Bone marrow (tissue), 2 donors: ENCODE results near the gene GPR158.

Source experiments
- DNase-seq, 2 donors: peaks; one replicate each; lab custom pipeline; 2025; lab: John Stamatoyannopoulos, UW

Gene GPR158

GRCh38 chr10:25582961-25583360 lies 408.2 kb downstream of the GPR158 start:
- DNase-seq = no peak

- DNase-seq = no peak
Measured at GRCh38 chr10:25600651-25601050, 425.9 kb downstream of the GPR158 start.

GRCh38 chr10:25604591-25604990 lies 429.8 kb downstream of the GPR158 start:
- no peak for DNase-seq

GRCh38 chr10:25614652-25615051 lies 439.9 kb downstream of the GPR158 start:
- no peak for DNase-seq

DNA sequence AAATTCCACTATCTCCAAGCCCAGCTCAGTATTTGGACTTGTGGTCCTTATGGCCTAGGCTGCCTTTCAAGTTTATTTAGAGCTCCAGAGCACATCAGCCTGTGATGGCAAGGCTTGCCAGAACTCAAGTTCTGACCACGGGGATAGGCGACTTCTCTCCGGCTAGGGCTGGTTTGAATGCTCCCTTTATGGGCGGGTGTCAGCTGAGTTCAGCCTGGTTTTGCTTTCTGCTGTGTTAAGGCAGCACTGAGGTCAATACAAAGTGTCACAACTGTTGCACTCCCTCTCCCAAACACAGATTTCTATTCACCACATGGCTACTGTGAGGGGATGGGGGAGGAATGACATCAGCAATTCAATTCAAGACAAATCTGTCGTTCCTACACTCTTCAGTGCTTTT lies 441.1 kb downstream of the GPR158 start:
- no peak for DNase-seq

- DNase-seq = no peak
Measured at GRCh38 chr10:25616903-25617592, 442.2 kb downstream of the GPR158 start.

DNA sequence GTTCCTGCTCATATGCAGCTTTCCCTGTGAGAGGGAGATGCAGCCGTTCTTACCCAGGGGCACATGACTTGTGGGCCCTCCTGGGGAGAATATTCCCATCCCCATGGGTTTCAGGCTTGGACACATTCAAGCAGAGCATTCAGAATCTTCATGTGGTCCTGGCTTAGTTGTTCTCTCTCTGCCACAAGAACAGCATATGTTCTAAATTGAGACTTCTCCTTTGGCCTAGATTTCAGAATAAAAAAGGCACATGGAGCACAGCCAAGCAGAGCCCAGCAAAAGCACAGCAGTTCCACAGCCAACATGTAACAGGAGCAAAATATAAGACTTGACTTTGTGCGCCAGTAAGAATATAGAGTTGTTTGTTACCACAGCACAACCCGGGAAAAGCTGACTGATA lies 452.8 kb downstream of the GPR158 start:
- DNase-seq = no peak

DNA sequence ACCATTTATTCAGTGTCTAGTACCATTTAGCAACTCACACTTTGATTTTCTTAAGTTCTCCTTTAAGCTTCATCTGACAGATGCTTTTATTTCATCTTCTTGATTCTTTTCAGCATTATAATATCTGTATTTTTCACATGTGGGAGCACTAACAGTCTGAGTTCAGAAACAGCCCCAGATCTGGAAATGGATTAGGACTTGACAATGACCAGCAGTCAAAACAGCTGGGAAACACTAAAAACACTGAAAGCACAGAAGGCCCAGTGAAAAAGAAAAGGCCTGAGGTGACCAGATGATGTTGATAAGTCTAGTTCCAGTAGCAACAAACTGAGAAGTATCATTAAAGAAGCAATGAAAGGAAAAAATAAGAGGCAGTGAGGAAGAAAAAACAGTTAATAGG lies 454.5 kb downstream of the GPR158 start:
- no peak for DNase-seq

GRCh38 chr10:25631471-25631870 lies 456.7 kb downstream of the GPR158 start:
- no peak for DNase-seq

GRCh38 chr10:25632802-25633201 lies 458.0 kb downstream of the GPR158 start:
- no peak for DNase-seq

- DNase-seq = no peak
Measured at GRCh38 chr10:25633542-25633941, 458.7 kb downstream of the GPR158 start.

GRCh38 chr10:25639646-25640045 lies 464.8 kb downstream of the GPR158 start:
- DNase-seq = no peak

DNA sequence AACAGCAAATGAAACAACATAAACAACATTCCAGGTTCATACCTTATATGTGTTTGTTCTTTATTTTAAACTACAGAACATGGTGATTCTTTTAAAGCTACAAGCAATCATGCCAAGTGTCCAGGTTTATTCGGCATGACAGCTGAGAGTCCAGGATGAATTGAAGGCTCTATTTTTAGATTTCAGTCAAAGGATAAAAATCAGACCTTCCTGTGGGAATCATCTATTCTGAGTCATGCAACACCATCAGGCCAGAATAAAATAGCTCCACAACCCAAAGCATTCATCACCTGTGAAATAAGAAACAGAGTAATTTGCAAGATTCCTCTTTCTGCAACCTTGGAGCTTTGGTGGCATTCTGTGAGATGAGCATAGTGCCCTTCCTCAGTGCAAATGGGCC lies 466.8 kb downstream of the GPR158 start:
- DNase-seq = no peak

GRCh38 chr10:25642721-25643120 lies 467.9 kb downstream of the GPR158 start:
- DNase-seq = no peak

GRCh38 chr10:25646371-25646770 lies 471.6 kb downstream of the GPR158 start:
- no peak for DNase-seq

- DNase-seq = no peak
Measured at GRCh38 chr10:25651534-25651933, 476.7 kb downstream of the GPR158 start.
